WERI-Rb-1 (cell line): ENCODE measurements around the gene RNF10.

Source experiments
- DNase-seq: peaks from one replicate; pipeline ENCODE4 v3.0.0-alpha.2; 2020
- H3K27ac ChIP-seq: fragments of 250-450 bp; sonication (Bioruptor Pico); 2 replicates; pipeline ENCODE4 v1.5.1; 2020; ENCODE audit warnings: mild to moderate bottlenecking, moderate library complexity
- H3K27me3 ChIP-seq: fragments of 250-450 bp; sonication (Bioruptor Pico); 2 replicates; pipeline ENCODE4 v1.5.1; 2021; ENCODE audit warnings: mild to moderate bottlenecking, low read depth, moderate library complexity; ENCODE audit not compliant: insufficient read depth, severe bottlenecking
- H3K36me3 ChIP-seq: fragments of 250-450 bp; sonication (Bioruptor Pico); 2 replicates; pipeline ENCODE4 v1.5.1; 2020; ENCODE audit warnings: mild to moderate bottlenecking, moderate library complexity
- H3K4me3 ChIP-seq: 2 replicates; pipeline ENCODE4 v1.5.1; 2011; ENCODE audit warnings: low read depth, mild to moderate bottlenecking, control low read depth, low read length
- H3K9me3 ChIP-seq: fragments of 250-450 bp; sonication (Bioruptor Pico); 2 replicates; pipeline ENCODE4 v1.5.1; 2021; ENCODE audit warnings: mild to moderate bottlenecking, moderate library complexity; ENCODE audit not compliant: severe bottlenecking
- TF ChIP-seq, protein P1 (sequence below): IDR thresholded peaks from 2 replicates; pipeline ENCODE4 v1.5.1; 2011; ENCODE audit warnings: low read depth, mild to moderate bottlenecking, control low read depth, inconsistent platforms, low read length

The RNF10 gene

DNA sequence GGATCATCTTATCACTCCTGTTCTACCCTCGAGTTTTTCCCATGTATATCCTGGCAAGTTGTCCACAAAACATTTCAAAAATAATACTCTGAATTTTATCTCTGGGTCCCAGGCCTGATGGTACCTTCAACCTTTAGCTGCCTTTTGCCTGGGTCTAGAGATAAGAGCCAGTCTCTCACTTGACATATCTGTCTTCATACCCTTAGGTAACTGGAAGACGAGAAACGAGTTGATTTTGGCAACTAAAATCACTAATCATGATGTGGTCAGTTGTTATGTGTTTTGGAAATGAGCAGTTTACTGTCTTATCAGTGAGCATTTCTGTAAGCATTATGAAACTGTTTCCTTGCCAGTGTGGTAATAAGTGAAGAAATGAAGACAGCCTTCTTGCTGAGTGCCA is 6.3 kb downstream of the RNF10 start:
- no peak overlapping the region for H3K27ac ChIP-seq
- H3K9me3 ChIP-seq = no peaks in the 10 kb centered on the region
- no peak overlapping the region for H3K4me3 ChIP-seq
- H3K27me3 ChIP-seq = no peaks in the 10 kb centered on the region
- peaks cover 70% of the 10 kb centered on the region for H3K36me3 ChIP-seq
- TF ChIP-seq, protein P1, sequence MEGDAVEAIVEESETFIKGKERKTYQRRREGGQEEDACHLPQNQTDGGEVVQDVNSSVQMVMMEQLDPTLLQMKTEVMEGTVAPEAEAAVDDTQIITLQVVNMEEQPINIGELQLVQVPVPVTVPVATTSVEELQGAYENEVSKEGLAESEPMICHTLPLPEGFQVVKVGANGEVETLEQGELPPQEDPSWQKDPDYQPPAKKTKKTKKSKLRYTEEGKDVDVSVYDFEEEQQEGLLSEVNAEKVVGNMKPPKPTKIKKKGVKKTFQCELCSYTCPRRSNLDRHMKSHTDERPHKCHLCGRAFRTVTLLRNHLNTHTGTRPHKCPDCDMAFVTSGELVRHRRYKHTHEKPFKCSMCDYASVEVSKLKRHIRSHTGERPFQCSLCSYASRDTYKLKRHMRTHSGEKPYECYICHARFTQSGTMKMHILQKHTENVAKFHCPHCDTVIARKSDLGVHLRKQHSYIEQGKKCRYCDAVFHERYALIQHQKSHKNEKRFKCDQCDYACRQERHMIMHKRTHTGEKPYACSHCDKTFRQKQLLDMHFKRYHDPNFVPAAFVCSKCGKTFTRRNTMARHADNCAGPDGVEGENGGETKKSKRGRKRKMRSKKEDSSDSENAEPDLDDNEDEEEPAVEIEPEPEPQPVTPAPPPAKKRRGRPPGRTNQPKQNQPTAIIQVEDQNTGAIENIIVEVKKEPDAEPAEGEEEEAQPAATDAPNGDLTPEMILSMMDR = no peak
- DNase-seq = no peak

DNA sequence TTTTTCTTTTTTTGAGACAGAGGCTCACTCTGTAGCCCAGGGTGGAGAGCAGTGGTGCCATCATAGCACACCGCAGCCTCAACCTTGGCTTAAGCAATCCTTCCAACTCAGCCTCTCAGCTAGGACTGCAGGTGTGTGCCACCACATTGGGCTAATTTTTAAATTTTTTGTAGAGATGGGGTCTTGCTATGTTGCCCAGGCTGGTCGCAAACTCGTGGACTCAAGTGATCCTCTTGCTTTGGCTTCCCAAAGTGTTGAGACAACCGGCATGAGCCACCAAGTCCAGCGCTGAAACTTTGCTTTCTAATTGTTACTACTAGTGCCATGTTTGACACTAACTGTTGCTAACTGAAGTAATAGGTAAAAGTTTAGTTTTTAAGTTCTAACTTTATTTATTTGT is 8.0 kb downstream of the RNF10 start:
- peaks cover 68% of the 10 kb centered on the region for H3K36me3 ChIP-seq
- H3K4me3 ChIP-seq = no peak overlapping the region
- H3K27ac ChIP-seq = no peak overlapping the region

DNA sequence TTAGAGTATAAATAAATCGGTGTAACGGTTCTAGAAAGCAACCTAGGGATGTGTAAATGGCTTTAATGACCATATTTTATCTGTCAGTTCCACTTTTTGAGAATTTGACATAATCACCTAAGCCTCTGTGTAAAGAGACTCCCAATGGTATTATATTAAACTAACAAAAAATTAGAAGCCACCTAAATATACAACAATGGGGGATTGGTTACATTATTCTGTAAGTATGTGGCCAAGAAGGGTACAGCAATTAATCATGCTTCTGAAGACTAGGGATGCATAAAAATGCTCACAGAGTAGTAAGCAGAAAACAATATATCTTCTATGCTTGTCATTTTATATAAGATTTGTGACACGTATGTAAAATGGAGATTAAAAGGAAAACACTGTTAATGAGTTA is 10.5 kb downstream of the RNF10 start:
- DNase-seq = no peak
- no peak overlapping the region for H3K4me3 ChIP-seq
- peaks cover 72% of the 10 kb centered on the region for H3K36me3 ChIP-seq
- no peaks in the 10 kb centered on the region for H3K27me3 ChIP-seq
- TF ChIP-seq, protein P1 = no peak
- H3K27ac ChIP-seq = no peak overlapping the region
- H3K9me3 ChIP-seq = no peaks in the 10 kb centered on the region

More for the DNA sequence above, 8.0 kb downstream of the RNF10 start:
- Histone ChIP-seq H3K27me3 (no peaks in the 10 kb centered on the region), H3K9me3 (no peaks in the 10 kb centered on the region)
- DNase-seq = no peak
- TF ChIP-seq, protein P1 = no peak

DNA sequence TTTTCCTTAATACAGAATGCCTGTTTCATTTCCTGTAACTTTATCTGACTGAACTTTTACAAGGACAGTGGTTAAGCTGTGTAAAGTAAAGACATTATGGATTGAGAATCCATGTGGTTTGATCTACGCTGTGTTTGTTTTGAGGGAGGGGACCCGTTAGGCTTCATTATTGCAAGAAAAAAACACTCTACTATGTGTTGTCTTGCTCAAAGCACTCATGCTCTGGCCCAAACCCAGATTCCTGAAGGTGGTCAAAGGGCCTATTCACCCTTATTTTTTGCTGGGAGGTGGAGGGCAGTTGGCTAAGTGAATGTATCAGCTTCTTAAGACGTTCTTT is 11.9 kb downstream of the RNF10 start:
- DNase-seq = no peak
- H3K4me3 ChIP-seq = no peak overlapping the region
- no peaks in the 10 kb centered on the region for H3K9me3 ChIP-seq
- no peak overlapping the region for H3K27ac ChIP-seq
- H3K36me3 ChIP-seq = peaks cover 74% of the 10 kb centered on the region
- no peaks in the 10 kb centered on the region for H3K27me3 ChIP-seq
- TF ChIP-seq, protein P1 = no peak

DNA sequence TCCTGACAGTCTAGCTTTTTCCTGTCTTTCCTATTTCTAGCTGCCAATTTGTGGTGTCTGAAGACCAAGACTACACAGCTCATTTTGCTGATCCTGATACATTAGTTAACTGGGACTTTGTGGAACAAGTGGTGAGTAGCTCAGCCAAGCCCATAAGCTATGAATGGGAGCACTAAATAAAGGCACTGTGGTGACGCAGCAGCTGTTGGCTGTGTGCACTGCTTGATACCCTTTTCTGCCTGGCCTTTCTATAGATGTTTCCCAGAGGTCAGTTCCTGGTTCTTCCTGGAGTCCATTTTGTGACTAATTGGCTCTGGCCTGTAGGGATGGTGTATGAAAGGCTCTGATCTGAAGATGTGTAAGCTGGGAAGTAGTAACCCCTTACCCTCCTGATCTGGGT is 20.5 kb downstream of the RNF10 start:
- no peaks in the 10 kb centered on the region for H3K27me3 ChIP-seq
- DNase-seq = no peak
- no peak overlapping the region for H3K27ac ChIP-seq
- no peaks in the 10 kb centered on the region for H3K9me3 ChIP-seq
- TF ChIP-seq, protein P1 = no peak
- H3K36me3 ChIP-seq = peaks cover 70% of the 10 kb centered on the region
- H3K4me3 ChIP-seq = no peak overlapping the region

DNA sequence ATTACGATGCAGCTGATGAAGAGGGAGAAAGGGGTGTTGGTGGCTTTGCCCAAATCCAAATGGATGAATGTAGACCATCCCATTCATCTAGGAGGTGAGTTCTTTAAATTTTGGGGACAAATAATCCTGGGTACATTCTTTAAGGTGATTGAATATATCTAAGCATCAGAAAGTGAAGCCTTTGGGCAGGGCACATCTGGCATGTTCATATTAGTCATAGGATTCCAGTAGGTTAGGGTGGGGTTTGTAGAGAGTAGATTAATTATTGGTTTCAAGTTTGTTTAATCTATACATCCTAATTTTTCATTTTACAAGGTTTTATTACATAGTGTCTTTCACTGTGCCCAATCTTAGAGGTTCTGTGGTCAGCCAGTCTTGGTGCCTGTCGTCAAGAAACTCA is 23.4 kb downstream of the RNF10 start:
- Histone ChIP-seq H3K27me3 (no peaks in the 10 kb centered on the region), H3K27ac (no peak overlapping the region), H3K36me3 (peaks cover 72% of the 10 kb centered on the region), H3K9me3 (no peaks in the 10 kb centered on the region), H3K4me3 (no peak overlapping the region)
- DNase-seq = no peak
- TF ChIP-seq, protein P1 = no peak
